GM12878 (cell line): ENCODE results near the gene TMEM150C. TPM values are rescaled to one million over a fixed set of nuclear protein-coding genes. Genes with fewer than 3 reads are reported as not detected.

ENCODE experiments used
- ATAC-seq: fragments of 200-7000 bp; cut with Tn5 transposase; 3 replicates; pipeline ENCODE4 v1.9.1; 2020; ENCODE audit warnings: mild to moderate bottlenecking, moderate library complexity
- BruUV-seq: library from RNA; stranded (reverse); fragments of 400-500 nt; replicated peaks from 2 replicates; lab custom pipeline; 2021; lab: Mats Ljungman, UMichigan
- CTCF ChIA-PET: fragments of 300-600 bp; sonication (Branson Sonifier 250); formaldehyde crosslinking; extraction: SDS; loops from one replicate; lab custom pipeline; 2021; ENCODE audit warnings: inconsistent platforms; lab: Yijun Ruan, JAX
- POLR2A ChIA-PET: fragments of 350-600 bp; formaldehyde crosslinking; extraction: SDS; loops from one replicate; lab custom pipeline; 2021; ENCODE audit warnings: inconsistent platforms; lab: Charles Lee
- RAD21 ChIA-PET: fragments of 300-600 bp; sonication (Branson Sonifier 250); formaldehyde crosslinking; loops from one replicate; lab custom pipeline; 2023; ENCODE audit warnings: antibody characterized with exemption; ENCODE audit not compliant: unreplicated experiment; lab: Charles Lee
- SMC1A ChIA-PET: fragments of 300-600 bp; sonication (Branson Sonifier 250); formaldehyde crosslinking; loops from one replicate; lab custom pipeline; 2023; ENCODE audit not compliant: unreplicated experiment, uncharacterized antibody; lab: Charles Lee
- DNase-seq: peaks from one replicate; pipeline ENCODE4 v3.0.0-alpha.2; 2011; ENCODE audit warnings: low read depth, low spot score
- FAIRE-seq: peaks from 3 replicates; lab custom pipeline; 2011; peaks lifted over from hg19 to GRCh38; lab: Jason Lieb, UNC
- H2AFZ ChIP-seq: 2 replicates; pipeline ENCODE4 v1.6.0; 2011; ENCODE audit warnings: low read depth, low read length, control low read depth; ENCODE audit not compliant: control insufficient read depth
- H3K27ac ChIP-seq: 2 replicates; pipeline ENCODE4 v1.5.1; 2011; ENCODE audit warnings: control low read depth; ENCODE audit not compliant: control insufficient read depth, insufficient read depth
- H3K27me3 ChIP-seq, 2 experiments: replicated peaks in 1 of 2; 2 replicates each; pipeline versions ENCODE4 v1.6.0 to v1.6.1; 2011; ENCODE audit warnings: low read length in 1 of 2; ENCODE audit not compliant: control insufficient read depth in 2 of 2, insufficient read depth in 2 of 2
- H3K36me3 ChIP-seq, 2 experiments: 2 replicates each; pipeline ENCODE4 v1.5.1; 2011; ENCODE audit warnings: low read length in 1 of 2; ENCODE audit not compliant: control insufficient read depth in 2 of 2, insufficient read depth in 2 of 2
- H3K4me1 ChIP-seq: 2 replicates; pipeline ENCODE4 v1.6.1; 2011; ENCODE audit warnings: mild to moderate bottlenecking, low read length, moderate library complexity, mixed read lengths; ENCODE audit not compliant: control insufficient read depth, insufficient read depth
- H3K4me2 ChIP-seq: 2 replicates; pipeline ENCODE4 v1.6.0; 2011; ENCODE audit warnings: control low read depth; ENCODE audit not compliant: control insufficient read depth, insufficient read depth
- H3K4me3 ChIP-seq: fragments of 200-600 bp; sonication (generic); 2 replicates; pipeline ENCODE4 v1.5.1; 2016
- H3K79me2 ChIP-seq: 2 replicates; pipeline ENCODE4 v1.6.0; 2011; ENCODE audit warnings: low read length; ENCODE audit not compliant: control insufficient read depth, insufficient read depth
- H3K9ac ChIP-seq: 2 replicates; pipeline ENCODE4 v1.8.0; 2011; ENCODE audit warnings: low read length, control low read depth, mixed read lengths; ENCODE audit not compliant: control insufficient read depth, insufficient read depth
- H3K9me3 ChIP-seq: replicated peaks from 3 replicates; pipeline ENCODE4 v1.5.1; 2011; ENCODE audit warnings: mild to moderate bottlenecking, low read length; ENCODE audit not compliant: control insufficient read depth, insufficient read depth
- H4K20me1 ChIP-seq: 2 replicates; pipeline ENCODE4 v1.6.0; 2011; ENCODE audit not compliant: control insufficient read depth, insufficient read depth
- CBX5 ChIP-seq: sonication (generic); IDR thresholded peaks from 2 replicates; pipeline ENCODE4 v1.6.1; 2016; ENCODE audit warnings: low read depth, moderate library complexity, mild to moderate bottlenecking, inconsistent platforms
- CEBPB ChIP-seq, 2 experiments: fragments of 150-350 bp in 1 of 2; IDR thresholded peaks; 2 replicates each; pipeline ENCODE4 v1.6.1; 2012 to 2014; ENCODE audit warnings: low read depth in 2 of 2, low read length in 2 of 2, borderline replicate concordance in 1 of 2, inconsistent platforms in 1 of 2
- CREB1 ChIP-seq: IDR thresholded peaks from 2 replicates; pipeline ENCODE4 v1.6.1; 2012; ENCODE audit warnings: low read depth, mild to moderate bottlenecking, inconsistent platforms
- CREM ChIP-seq: IDR thresholded peaks from 2 replicates; pipeline ENCODE4 v1.6.1; 2014; ENCODE audit warnings: antibody characterized with exemption, low read depth
- GABPA ChIP-seq: IDR thresholded peaks from 2 replicates; pipeline ENCODE4 v1.6.1; 2014; ENCODE audit warnings: antibody characterized with exemption, low read depth, mild to moderate bottlenecking, inconsistent platforms
- HDGF ChIP-seq: fragments of 450-650 bp; IDR thresholded peaks from 2 replicates; pipeline ENCODE4 v1.6.1; 2016; ENCODE audit warnings: antibody characterized with exemption
- IRF4 ChIP-seq: IDR thresholded peaks from 2 replicates; pipeline ENCODE4 v1.6.1; 2011; ENCODE audit warnings: low read depth, low read length
- KLF5 ChIP-seq: fragments of 450-650 bp; IDR thresholded peaks from 2 replicates; pipeline ENCODE4 v1.6.1; 2014; ENCODE audit warnings: mild to moderate bottlenecking; ENCODE audit not compliant: partially characterized antibody
- MEF2B ChIP-seq: fragments of 450-650 bp; IDR thresholded peaks from 2 replicates; pipeline ENCODE4 v1.6.1; 2018; ENCODE audit warnings: mild to moderate bottlenecking, moderate library complexity; ENCODE audit not compliant: partially characterized antibody, poor library complexity, severe bottlenecking
- NBN ChIP-seq: fragments of 450-650 bp; IDR thresholded peaks from 2 replicates; pipeline ENCODE4 v1.6.1; 2016
- NFYB ChIP-seq: IDR thresholded peaks from 2 replicates; pipeline ENCODE4 v1.6.1; 2011; ENCODE audit warnings: low read depth, mild to moderate bottlenecking, low read length, improper control_type of control experiment, moderate library complexity; ENCODE audit not compliant: insufficient read depth
- PML ChIP-seq: IDR thresholded peaks from 2 replicates; pipeline ENCODE4 v1.6.1; 2012; ENCODE audit warnings: low read length, inconsistent platforms
- RELB ChIP-seq: fragments of 450-650 bp; IDR thresholded peaks from 2 replicates; pipeline ENCODE4 v1.6.1; 2017; ENCODE audit warnings: low read depth, mild to moderate bottlenecking, moderate library complexity
- SIX5 ChIP-seq: IDR thresholded peaks from 2 replicates; pipeline ENCODE4 v1.6.1; 2011; ENCODE audit warnings: mild to moderate bottlenecking, low read depth, low read length, moderate library complexity; ENCODE audit not compliant: severe bottlenecking
- SMAD5 ChIP-seq: IDR thresholded peaks from 2 replicates; pipeline ENCODE4 v1.6.1; 2016; ENCODE audit warnings: antibody characterized with exemption, low read depth
- SP1 ChIP-seq: IDR thresholded peaks from one replicate; pipeline ENCODE4 v1.6.1; 2011; ENCODE audit warnings: low read depth, low read length
- SREBF2 ChIP-seq: IDR thresholded peaks from 2 replicates; pipeline ENCODE4 v1.6.1; 2012; ENCODE audit warnings: mild to moderate bottlenecking, low read length
- ZNF24 ChIP-seq: fragments of 450-650 bp; IDR thresholded peaks from 2 replicates; pipeline ENCODE4 v1.6.1; 2017; ENCODE audit warnings: antibody characterized with exemption, mild to moderate bottlenecking
- WGBS: methylation state at CpG from one replicate; pipeline ENCODE4 v1.1.6; 2016; ENCODE audit warnings: low lambda C conversion rate; ENCODE audit not compliant: insufficient replicate concordance, insufficient coverage; ENCODE audit errors: missing lambda C conversion rate; 5-methylcytosine and 5-hydroxymethylcytosine counted together
- in situ Hi-C: fragments of 300-500 bp; cut with MboI; formaldehyde crosslinking; loops from 9 replicates; pipeline ENCODE4 v1.14.3; 2018; ENCODE audit warnings: mixed read lengths
- intact Hi-C: fragments of 100-400 bp; cut with micrococcal nuclease; formaldehyde crosslinking; loops from one replicate; pipeline ENCODE4 v1.14.2; 2022; ENCODE audit not compliant: unreplicated experiment
- polyA plus RNA-seq, 11 experiments: library from polyadenylated mRNA; depleted of rRNA in 4 of 11; unstranded in 6 of 11; stranded (reverse) in 5 of 11; fragments of >200 nt; fragmentation: Nextera tagmentation in 4 of 11; fragmentation: Illumina TruSeq in 1 of 11; extraction: Ambion mirVana in 4 of 11; extraction: Trizol in 1 of 11; gene quantifications; 1 replicate in 1 of 11; 2 replicates in 10 of 11; pipeline versions ENCODE4 v1.2.1 to v1.2.3, GENCODE V29; 2011 to 2016; ENCODE audit warnings: inconsistent platforms in 2 of 11, missing spikeins in 2 of 11, low read depth in 1 of 11
- total RNA-seq, 4 experiments: library from RNA; depleted of rRNA in 3 of 4; stranded (reverse); fragments of >200 nt in 3 of 4; fragmentation: Illumina TruSeq in 1 of 4; extraction: Trizol in 1 of 4; gene quantifications; 2 replicates each; pipeline versions ENCODE4 v1.2.1 to v1.2.3, GENCODE V29; 2013 to 2021

The TMEM150C gene
- total and polyA plus RNA-seq, 10 of the 15 experiments (the other 5 are each of a cell fraction or from before 2014, with no cell fraction given) = 0.04 to 0.78 (median 0.13) TPM; not detected in 2

GRCh38 chr4:82528868-82529267 is 32.9 kb downstream of the TMEM150C start:
- SMC1A ChIA-PET = no interaction called here
- Histone ChIP-seq H3K27ac (no peak overlapping the region), H4K20me1 (no peaks in the 10 kb centered on the region), H3K4me3 (no peak overlapping the region), H3K9ac (no peak overlapping the region), H3K4me2 (no peak overlapping the region), H3K9me3 (no peaks in the 10 kb centered on the region), H2AFZ (no peak overlapping the region), H3K36me3 (no peaks in the 10 kb centered on the region), H3K4me1 (no peaks in the 10 kb centered on the region), H3K27me3 (no peaks in the 10 kb centered on the region), H3K79me2 (no peaks in the 10 kb centered on the region)
- DNase-seq (no peak), FAIRE-seq (no peak), ATAC-seq (no peak)
- 0% methylated on average over 2 of the region's 4 CpGs for WGBS
- intact Hi-C loops (no loop called here), in situ Hi-C loops (no loop called here)
- TF ChIP-seq GABPA (no peak), RELB (no peak), NBN (no peak), HDGF (no peak), CREM (no peak), MEF2B (no peak), IRF4 (no peak), SIX5 (no peak), NFYB (no peak), CEBPB (IDR thresholded peaks at IDR 0.05; ENCODE audit: borderline replicate concordance in 1 of 2, low read depth in 2 of 2, low read length in 2 of 2) (no peak), CREB1 (no peak), KLF5 (no peak), PML (no peak), SMAD5 (no peak), SP1 (no peak), CBX5 (no peak), ZNF24 (no peak), SREBF2 (no peak)
- no TSS peak for BruUV-seq
- CTCF ChIA-PET = no interaction called here
- POLR2A ChIA-PET = no interaction called here
- RAD21 ChIA-PET = no interaction called here
